Heart left ventricle (tissue), 16 donors: ENCODE results near the gene EMID1. TPM values are rescaled to one million over a fixed set of nuclear protein-coding genes. Genes with fewer than 3 reads are reported as not detected.

Experiments
- ATAC-seq, 4 donors: fragments of 200-7000 bp; cut with Tn5 transposase; one replicate each; pipeline ENCODE4 v1.9.1; 2020 to 2022; ENCODE audit warnings: moderate library complexity in 4 of 4, mild to moderate bottlenecking in 3 of 4, moderate number of reproducible peaks in 1 of 4
- DNase-seq, 5 donors: peaks; one replicate each; pipeline ENCODE4 v3.0.0-alpha.2; 2020
- H3K27ac ChIP-seq, 12 donors: fragments of 200-600 bp; sonication (generic) in 4 of 12; one replicate each; pipeline versions ENCODE4 v1.5.0 to v1.8.0; 2016 to 2022; ENCODE audit warnings: mild to moderate bottlenecking in 2 of 12
- H3K27me3 ChIP-seq, 9 donors: fragments of 200-600 bp; sonication (generic) in 2 of 9; one replicate each; pipeline versions ENCODE4 v1.5.1 to v1.8.0; 2016 to 2022; ENCODE audit warnings: mild to moderate bottlenecking in 3 of 9
- H3K36me3 ChIP-seq, 9 donors: fragments of 200-600 bp; sonication (generic) in 2 of 9; one replicate each; pipeline versions ENCODE4 v1.5.0 to v1.8.0; 2018 to 2022; ENCODE audit warnings: mild to moderate bottlenecking in 2 of 9
- H3K4me1 ChIP-seq, 12 donors: fragments of 200-600 bp; sonication (generic) in 4 of 12; one replicate each; pipeline versions ENCODE4 v1.5.0 to v1.8.0; 2016 to 2022; ENCODE audit warnings: mild to moderate bottlenecking in 3 of 12
- H3K4me3 ChIP-seq, 12 donors: fragments of 200-600 bp; sonication (generic) in 4 of 12; one replicate each; pipeline versions ENCODE4 v1.5.0 to v1.8.0; 2017 to 2022; ENCODE audit warnings: mild to moderate bottlenecking in 9 of 12, moderate library complexity in 4 of 12
- H3K9me3 ChIP-seq, 12 donors: fragments of 200-600 bp; sonication (generic) in 4 of 12; one replicate each; pipeline versions ENCODE4 v1.5.0 to v1.8.0; 2016 to 2022; ENCODE audit warnings: mild to moderate bottlenecking in 1 of 12
- POLR2A ChIP-seq, 2 donors: fragments of 450-650 bp; IDR thresholded peaks; one replicate each; pipeline ENCODE4 v1.6.1; 2017; ENCODE audit warnings: antibody characterized with exemption in 2 of 2, mild to moderate bottlenecking in 2 of 2, moderate library complexity in 2 of 2
- WGBS, 4 donors: extraction: QIAGEN DNeasy Blood & Tissue Kit in 2 of 4; methylation state at CpG; one replicate each; pipeline versions ENCODE4 v1.1.5 to v1.1.7; 2013 to 2018; 5-methylcytosine and 5-hydroxymethylcytosine counted together
- intact Hi-C, 10 donors: fragments of 100-400 bp; cut with DNase I; formaldehyde crosslinking; loops; one replicate each; pipeline versions ENCODE4 v1.11.1 to v1.14.2; 2022
- polyA plus RNA-seq, 2 donors: library from polyadenylated mRNA; stranded (reverse); fragments of 200-250 nt; gene quantifications; one replicate each; pipeline ENCODE4 v1.2.3, GENCODE V29; 2013
- total RNA-seq, 9 donors: library from RNA; depleted of rRNA in 2 of 9; stranded (reverse); fragments of >200 nt in 2 of 9; fragmentation: NEBNext Ultra II Directional in 3 of 9; extraction: Animal tissue kit (Norgen Biotek cat#: 25700) in 3 of 9; gene quantifications; one replicate each; pipeline versions ENCODE4 v1.1.0 to v1.2.4, GENCODE V29; 2016 to 2023
- TF ChIP-seq, protein P1 (sequence below), 12 donors: fragments of 200-600 bp; sonication (generic) in 4 of 12; IDR thresholded peaks; one replicate each; pipeline versions ENCODE4 v1.5.0 to v1.8.0; 2018 to 2022; ENCODE audit warnings: antibody characterized with exemption in 12 of 12, mild to moderate bottlenecking in 5 of 12
- donor health status: ischemic (EF 13 %, LVEDD 7.1; RV severe dilation, severe dysfunction).
- donor health status: healthy with polysubstance abuse.
- donor health status: DM: no; HTN: yes; CAD: no.
- donor health status: DM: no; HTN: no; CAD: no.
- donor health status: ischemic (EF 25% LVEDD 6.9; RV normal size, moderate dysfunction).
- donor health status: ischemic (EF 25% LVEDD 5.7; RV mildly dilated, moderate dysfunction).
- donor health status: healthy.
- donor health status: DM: yes; HTN: yes; CAD: no.
- donor health status: ischemic (EF 35%, LVEDD 5.7; RV mildly dilated, moderate dysfunction).
- donor health status: nonischemic (EF 11% LVEDD 7.7; RV severe dilation, severe dysfunction).
- donor health status: DM: yes; HTN: yes; CAD: no.
- donor health status: PGD.
- donor health status: ischemic (EF 29% LVEDD 5.4; RV normal size, mild dysfunction).
- donor health status: nonischemic (EF 23%, LVEDD 6.1; RV moderate dilation, normal function).

The EMID1 gene
- total and polyA plus RNA-seq, 11 donors: 0.16 to 1.5 (median 0.32) TPM; not detected in 2

DNA sequence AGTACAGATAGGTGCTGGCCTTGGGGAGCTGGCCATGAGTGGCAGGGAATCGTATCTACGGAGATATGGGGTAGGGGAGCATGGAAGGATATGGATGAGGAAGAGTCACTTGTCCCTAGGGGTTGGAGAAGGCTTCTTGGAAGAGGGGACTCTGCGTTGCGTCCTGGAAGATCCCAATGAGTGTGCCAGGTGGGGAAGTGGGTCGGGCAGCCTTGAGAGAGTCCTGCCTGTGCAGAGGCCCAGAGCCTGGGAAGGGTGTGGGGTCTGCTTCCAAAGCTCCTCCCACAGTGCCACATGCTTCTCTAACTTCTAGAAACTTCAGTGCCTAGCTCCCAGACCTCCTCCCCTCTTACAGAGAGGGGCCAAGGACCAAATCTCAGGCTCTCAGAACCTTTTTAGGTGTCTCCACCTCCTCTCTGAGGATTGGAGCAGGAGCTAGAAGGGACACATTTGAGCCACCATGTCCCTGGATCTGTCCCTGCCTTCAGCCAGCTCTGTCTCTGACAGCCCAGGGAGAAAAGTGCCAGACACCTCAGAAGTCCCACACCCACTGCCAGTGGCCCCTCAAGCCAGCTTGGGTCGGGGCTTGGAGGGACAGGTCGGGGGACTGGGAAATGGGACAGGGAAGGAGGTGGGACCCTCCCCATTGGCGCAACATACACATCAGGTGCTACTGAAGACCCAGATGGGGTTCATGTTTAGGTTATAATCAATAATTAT lies 51.1 kb downstream of the EMID1 start:
- ATAC-seq (no peak), DNase-seq (no peak)
- intact Hi-C loops: no loop called here
- no peak overlapping the region for H3K27ac ChIP-seq
- no peak for TF ChIP-seq POLR2A (IDR thresholded peaks at IDR 0.05)
- TF ChIP-seq, protein P1, sequence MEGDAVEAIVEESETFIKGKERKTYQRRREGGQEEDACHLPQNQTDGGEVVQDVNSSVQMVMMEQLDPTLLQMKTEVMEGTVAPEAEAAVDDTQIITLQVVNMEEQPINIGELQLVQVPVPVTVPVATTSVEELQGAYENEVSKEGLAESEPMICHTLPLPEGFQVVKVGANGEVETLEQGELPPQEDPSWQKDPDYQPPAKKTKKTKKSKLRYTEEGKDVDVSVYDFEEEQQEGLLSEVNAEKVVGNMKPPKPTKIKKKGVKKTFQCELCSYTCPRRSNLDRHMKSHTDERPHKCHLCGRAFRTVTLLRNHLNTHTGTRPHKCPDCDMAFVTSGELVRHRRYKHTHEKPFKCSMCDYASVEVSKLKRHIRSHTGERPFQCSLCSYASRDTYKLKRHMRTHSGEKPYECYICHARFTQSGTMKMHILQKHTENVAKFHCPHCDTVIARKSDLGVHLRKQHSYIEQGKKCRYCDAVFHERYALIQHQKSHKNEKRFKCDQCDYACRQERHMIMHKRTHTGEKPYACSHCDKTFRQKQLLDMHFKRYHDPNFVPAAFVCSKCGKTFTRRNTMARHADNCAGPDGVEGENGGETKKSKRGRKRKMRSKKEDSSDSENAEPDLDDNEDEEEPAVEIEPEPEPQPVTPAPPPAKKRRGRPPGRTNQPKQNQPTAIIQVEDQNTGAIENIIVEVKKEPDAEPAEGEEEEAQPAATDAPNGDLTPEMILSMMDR (IDR thresholded peaks at IDR 0.05): no peak
- no peaks in the 10 kb centered on the region for H3K27me3 ChIP-seq
- no peaks in the 10 kb centered on the region for H3K4me1 ChIP-seq
- no peak overlapping the region for H3K4me3 ChIP-seq
- 85 to 91% (median 88%) methylated on average over 8 of the region's 8 CpGs for WGBS, 4 donors
- no peaks in the 10 kb centered on the region for H3K9me3 ChIP-seq
- peaks cover 0 to 11% (median 6%) of the 10 kb centered on the region in 9 donors for H3K36me3 ChIP-seq

DNA sequence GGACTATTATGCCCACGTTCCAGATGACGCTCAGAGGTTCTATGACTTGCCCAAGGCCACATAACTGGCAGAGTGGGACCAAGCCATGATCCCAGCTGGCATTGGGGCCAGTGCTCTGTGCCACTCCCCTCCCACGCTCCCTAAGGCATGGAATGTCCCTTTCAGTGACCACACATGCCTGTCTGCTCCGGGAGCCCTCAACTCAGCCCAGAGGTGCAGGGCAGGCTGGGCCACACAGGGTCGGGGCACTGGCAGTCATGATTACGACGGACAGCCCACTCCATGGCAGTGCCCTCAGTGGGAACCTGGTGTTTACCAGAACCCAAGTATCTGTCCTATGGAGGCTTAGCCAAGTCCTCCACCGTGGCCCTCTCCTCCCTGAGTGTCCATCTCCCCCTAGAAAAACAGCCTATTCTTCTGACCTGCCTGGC lies 52.1 kb downstream of the EMID1 start:
- Histone ChIP-seq H3K4me1 (no peaks in the 10 kb centered on the region), H3K27ac (no peak overlapping the region), H3K36me3 (peaks cover 0 to 11% (median 6%) of the 10 kb centered on the region in 9 donors), H3K4me3 (no peak overlapping the region), H3K9me3 (no peaks in the 10 kb centered on the region), H3K27me3 (no peaks in the 10 kb centered on the region)
- no peak for DNase-seq
- no peak for TF ChIP-seq POLR2A (IDR thresholded peaks at IDR 0.05)
- TF ChIP-seq, protein P1 (IDR thresholded peaks at IDR 0.05): no peak
- intact Hi-C loops: no loop called here
- no peak for ATAC-seq
- 73 to 90% (median 82%) methylated on average over 6 to 8 of the region's 8 CpGs for WGBS, 4 donors

DNA sequence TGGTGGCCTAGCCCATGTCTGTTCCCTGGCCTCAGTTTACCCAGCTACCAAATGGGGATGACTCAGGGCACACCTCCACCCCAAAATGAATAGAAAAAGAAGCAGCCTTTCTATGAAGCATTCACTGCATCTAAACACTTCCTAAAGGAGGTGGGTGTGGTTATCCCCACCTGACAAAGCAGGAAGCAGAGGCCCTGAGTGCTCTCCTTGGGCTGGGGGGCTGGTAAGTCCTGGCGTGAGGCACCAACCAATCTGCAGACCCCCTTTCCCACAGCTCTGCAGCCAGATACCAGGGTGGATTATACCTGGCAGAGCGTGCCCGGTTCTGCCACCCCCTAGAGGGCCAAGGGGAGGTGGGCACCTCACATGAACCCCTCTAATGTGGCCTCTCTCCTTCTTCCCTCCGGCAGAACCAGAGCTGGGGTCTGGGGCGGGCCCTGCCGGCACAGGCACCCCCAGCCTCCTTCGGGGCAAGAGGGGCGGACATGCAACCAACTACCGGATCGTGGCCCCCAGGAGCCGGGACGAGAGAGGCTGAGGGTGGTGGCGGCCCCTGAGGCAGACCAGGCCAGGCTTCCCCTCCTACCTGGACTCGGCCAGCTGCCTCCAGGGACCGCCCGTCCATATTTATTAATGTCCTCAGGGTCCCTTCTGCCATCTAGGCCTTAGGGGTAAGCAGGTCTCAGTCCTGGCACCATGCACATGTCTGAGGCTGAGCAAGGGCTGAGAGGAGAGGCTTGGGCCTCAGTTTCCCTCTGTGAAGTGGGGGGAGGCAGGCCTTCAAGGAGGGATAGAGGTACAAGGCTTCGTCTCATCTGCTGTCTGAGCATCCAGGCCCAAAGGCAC lies 52.9 kb downstream of the EMID1 start:
- DNase-seq (no peak), ATAC-seq (no peak)
- no peaks in the 10 kb centered on the region for H3K9me3 ChIP-seq
- 89 to 97% (median 93%) methylated on average over 4 to 17 of the region's 17 CpGs for WGBS, 4 donors
- no peaks in the 10 kb centered on the region for H3K27me3 ChIP-seq
- TF ChIP-seq, protein P1 (IDR thresholded peaks at IDR 0.05): no peak
- TF ChIP-seq POLR2A (IDR thresholded peaks at IDR 0.05): no peak
- H3K27ac ChIP-seq: no peak overlapping the region
- intact Hi-C loops: no loop called here
- H3K4me3 ChIP-seq: no peak overlapping the region
- no peaks in the 10 kb centered on the region for H3K4me1 ChIP-seq
- peaks cover 0 to 20% (median 6%) of the 10 kb centered on the region in 9 donors for H3K36me3 ChIP-seq

DNA sequence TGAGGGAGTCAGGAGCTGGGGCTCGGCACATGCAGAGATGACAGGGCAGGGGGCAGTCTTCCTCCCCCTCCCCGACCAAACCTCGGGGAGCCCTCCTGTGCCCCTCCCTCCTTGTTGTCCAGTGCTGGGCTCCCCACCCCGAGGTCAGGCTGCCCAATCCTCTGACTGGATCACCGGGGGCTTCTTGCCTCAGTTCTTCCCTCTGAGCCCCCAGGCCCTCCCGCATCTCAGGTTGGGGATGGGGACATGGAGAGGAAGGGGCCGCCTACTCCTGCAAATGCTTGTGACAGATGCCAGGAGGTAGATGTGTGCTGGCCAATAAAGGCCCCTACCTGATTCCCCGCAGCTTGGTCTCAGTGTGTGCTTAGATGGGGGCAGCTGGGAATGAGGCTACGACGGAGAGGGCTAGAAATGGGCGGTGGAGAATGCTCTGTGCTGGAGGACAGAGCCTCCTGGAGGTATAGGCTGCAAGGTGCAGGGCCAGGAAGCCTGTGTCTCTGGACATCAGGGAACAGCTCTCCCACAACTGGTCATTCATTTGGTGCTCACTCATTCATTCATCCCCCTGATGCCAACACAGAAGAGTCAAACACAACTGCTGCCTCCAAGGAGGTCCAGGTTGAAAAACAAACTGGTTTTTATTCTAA lies 53.7 kb downstream of the EMID1 start:
- no peak for DNase-seq
- 83 to 98% (median 86%) methylated on average over 5 to 11 of the region's 11 CpGs for WGBS, 4 donors
- no peaks in the 10 kb centered on the region for H3K4me1 ChIP-seq
- H3K27me3 ChIP-seq: no peaks in the 10 kb centered on the region
- ATAC-seq: no peak
- H3K27ac ChIP-seq: no peak overlapping the region
- H3K4me3 ChIP-seq: no peak overlapping the region
- intact Hi-C loops: no loop called here
- peaks cover 0 to 27% (median 11%) of the 10 kb centered on the region in 9 donors for H3K36me3 ChIP-seq
- no peaks in the 10 kb centered on the region for H3K9me3 ChIP-seq
- TF ChIP-seq, protein P1 (IDR thresholded peaks at IDR 0.05): no peak
- no peak for TF ChIP-seq POLR2A (IDR thresholded peaks at IDR 0.05)
